ENCODE data around the gene EGF.

DNA sequence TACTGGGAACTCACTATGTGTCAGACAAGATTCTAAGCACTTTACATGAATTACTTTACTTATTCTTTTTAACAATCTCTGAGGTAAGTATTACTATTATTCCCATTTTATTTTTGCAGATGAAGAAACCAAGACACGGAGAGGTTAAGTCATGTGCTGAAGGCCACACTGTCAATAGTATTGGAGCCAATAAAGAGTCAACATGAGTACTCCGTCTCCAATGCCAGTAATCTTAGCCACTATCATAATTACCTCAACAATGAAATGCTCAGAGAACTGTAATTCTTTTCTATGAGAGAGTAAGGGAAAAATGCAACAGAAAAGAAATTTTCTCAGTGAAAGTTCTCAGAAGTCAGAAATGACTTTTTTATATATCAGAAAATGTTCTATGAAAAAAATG, 12.7 kb downstream of the EGF start:
- TF ChIP-seq CTCF (IDR thresholded peaks at IDR 0.05 in 8 of 11, conservative IDR thresholded peaks at IDR 0.05 in 3 of 11), result no peak
- TF ChIP-seq POLR2A (IDR thresholded peaks at IDR 0.05), result no peak
- TF ChIP-seq POLR2AphosphoS5 (IDR thresholded peaks at IDR 0.05), result no peak
